Measurements from ENCODE around the gene OPCML. TPM values are rescaled to one million over a fixed set of nuclear protein-coding genes. Genes with fewer than 3 reads are reported as not detected.

Gene OPCML
- total RNA-seq, 2 donors from 2014 or later, result not detected

- no peak for DNase-seq (ENCODE audit: low spot score)
- Histone ChIP-seq H3K27ac (no peak overlapping the region), H3K4me3 (no peak overlapping the region), H3K27me3 (replicated peaks; ENCODE audit: insufficient read depth) (no peaks in the 10 kb centered on the region), H3K9me3 (no peaks in the 10 kb centered on the region), H3K4me1 (ENCODE audit: control insufficient read depth in 1 of 2, low read depth in 2 of 2) (no peaks in the 10 kb centered on the region), H3K36me3 (no peaks in the 10 kb centered on the region)
- TF ChIP-seq, protein P1, sequence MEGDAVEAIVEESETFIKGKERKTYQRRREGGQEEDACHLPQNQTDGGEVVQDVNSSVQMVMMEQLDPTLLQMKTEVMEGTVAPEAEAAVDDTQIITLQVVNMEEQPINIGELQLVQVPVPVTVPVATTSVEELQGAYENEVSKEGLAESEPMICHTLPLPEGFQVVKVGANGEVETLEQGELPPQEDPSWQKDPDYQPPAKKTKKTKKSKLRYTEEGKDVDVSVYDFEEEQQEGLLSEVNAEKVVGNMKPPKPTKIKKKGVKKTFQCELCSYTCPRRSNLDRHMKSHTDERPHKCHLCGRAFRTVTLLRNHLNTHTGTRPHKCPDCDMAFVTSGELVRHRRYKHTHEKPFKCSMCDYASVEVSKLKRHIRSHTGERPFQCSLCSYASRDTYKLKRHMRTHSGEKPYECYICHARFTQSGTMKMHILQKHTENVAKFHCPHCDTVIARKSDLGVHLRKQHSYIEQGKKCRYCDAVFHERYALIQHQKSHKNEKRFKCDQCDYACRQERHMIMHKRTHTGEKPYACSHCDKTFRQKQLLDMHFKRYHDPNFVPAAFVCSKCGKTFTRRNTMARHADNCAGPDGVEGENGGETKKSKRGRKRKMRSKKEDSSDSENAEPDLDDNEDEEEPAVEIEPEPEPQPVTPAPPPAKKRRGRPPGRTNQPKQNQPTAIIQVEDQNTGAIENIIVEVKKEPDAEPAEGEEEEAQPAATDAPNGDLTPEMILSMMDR (IDR thresholded peaks at IDR 0.05), result no peak
- no peak for ATAC-seq (ENCODE audit: insufficient number of reproducible peaks, low FRiP score, low read depth)
These were observed 145.4 kb downstream of the OPCML start for GRCh38 chr11:133386852-133387251.

- no peak overlapping the region for H3K27ac ChIP-seq
- TF ChIP-seq, protein P1 (IDR thresholded peaks at IDR 0.05), result no peak
- H3K9me3 ChIP-seq, result no peaks in the 10 kb centered on the region
- no peak overlapping the region for H3K4me3 ChIP-seq
- DNase-seq (ENCODE audit: low spot score) (no peak), ATAC-seq (ENCODE audit: insufficient number of reproducible peaks, low FRiP score, low read depth) (no peak)
- no peaks in the 10 kb centered on the region for H3K4me1 ChIP-seq (ENCODE audit: control insufficient read depth in 1 of 2, low read depth in 2 of 2)
- no peaks in the 10 kb centered on the region for H3K36me3 ChIP-seq
- H3K27me3 ChIP-seq (replicated peaks; ENCODE audit: insufficient read depth), result no peaks in the 10 kb centered on the region
These were observed 146.0 kb downstream of the OPCML start for GRCh38 chr11:133386262-133386661.

DNA sequence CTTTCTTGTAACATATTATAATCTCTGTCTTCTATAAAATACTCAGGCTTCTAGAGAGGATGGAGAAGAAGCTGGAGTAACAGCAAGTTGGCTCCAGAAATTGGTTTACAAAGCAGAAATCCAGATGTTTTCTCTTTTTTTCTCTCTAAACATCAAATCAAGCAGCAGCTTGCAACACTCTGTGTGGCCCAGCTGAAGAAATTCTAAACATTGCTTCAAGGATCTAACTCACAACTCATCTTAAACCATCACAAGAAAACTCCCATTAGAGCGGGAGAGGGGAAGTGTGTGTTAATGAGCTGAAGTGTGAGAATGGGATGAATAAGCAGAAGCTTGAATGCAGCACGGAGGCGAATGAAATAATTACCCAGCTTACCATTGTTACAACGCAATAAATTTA is 146.5 kb downstream of the OPCML start:
- TF ChIP-seq, protein P1 (IDR thresholded peaks at IDR 0.05), result no peak
- no peaks in the 10 kb centered on the region for H3K9me3 ChIP-seq
- ATAC-seq (ENCODE audit: insufficient number of reproducible peaks, low FRiP score, low read depth) (no peak), DNase-seq (ENCODE audit: low spot score) (no peak)
- H3K27me3 ChIP-seq (replicated peaks; ENCODE audit: insufficient read depth), result no peaks in the 10 kb centered on the region
- no peak overlapping the region for H3K27ac ChIP-seq
- no peaks in the 10 kb centered on the region for H3K36me3 ChIP-seq
- no peaks in the 10 kb centered on the region for H3K4me1 ChIP-seq (ENCODE audit: control insufficient read depth in 1 of 2, low read depth in 2 of 2)
- no peak overlapping the region for H3K4me3 ChIP-seq

GRCh38 chr11:133384731-133385130 is 147.6 kb downstream of the OPCML start:
- DNase-seq (ENCODE audit: low spot score) (no peak), ATAC-seq (ENCODE audit: insufficient number of reproducible peaks, low FRiP score, low read depth) (no peak)
- no peaks in the 10 kb centered on the region for H3K9me3 ChIP-seq
- no peak overlapping the region for H3K27ac ChIP-seq
- TF ChIP-seq, protein P1 (IDR thresholded peaks at IDR 0.05), result no peak
- no peaks in the 10 kb centered on the region for H3K4me1 ChIP-seq (ENCODE audit: control insufficient read depth in 1 of 2, low read depth in 2 of 2)
- no peaks in the 10 kb centered on the region for H3K27me3 ChIP-seq (replicated peaks; ENCODE audit: insufficient read depth)
- H3K4me3 ChIP-seq, result no peak overlapping the region
- H3K36me3 ChIP-seq, result no peaks in the 10 kb centered on the region

GRCh38 chr11:133383689-133384088 is 148.6 kb downstream of the OPCML start:
- H3K9me3 ChIP-seq, result no peaks in the 10 kb centered on the region
- H3K4me1 ChIP-seq (ENCODE audit: control insufficient read depth in 1 of 2, low read depth in 2 of 2), result no peaks in the 10 kb centered on the region
- no peaks in the 10 kb centered on the region for H3K27me3 ChIP-seq (replicated peaks; ENCODE audit: insufficient read depth)
- no peaks in the 10 kb centered on the region for H3K36me3 ChIP-seq
- no peak for ATAC-seq (ENCODE audit: insufficient number of reproducible peaks, low FRiP score, low read depth)
- H3K27ac ChIP-seq, result no peak overlapping the region
- H3K4me3 ChIP-seq, result no peak overlapping the region
- DNase-seq (ENCODE audit: low spot score), result no peak
- TF ChIP-seq, protein P1 (IDR thresholded peaks at IDR 0.05), result no peak

All from thoracic aorta (tissue), 2 donors.